IMR-90 (cell line): ENCODE data around the gene EIF2B4. TPM values are rescaled to one million over a fixed set of nuclear protein-coding genes. Genes with fewer than 3 reads are reported as not detected.

Experiments used
- ATAC-seq: fragments of 200-7000 bp; cut with Tn5 transposase; 2 replicates; pipeline ENCODE4 v1.9.1; 2020; ENCODE audit warnings: low read depth, mild to moderate bottlenecking, moderate library complexity
- BruUV-seq: library from RNA; stranded (reverse); fragments of 400-500 nt; replicated peaks from 2 replicates; lab custom pipeline; 2021; lab: Mats Ljungman, UMichigan
- CTCF ChIA-PET: fragments of 300-600 bp; formaldehyde crosslinking; extraction: SDS; loops from one replicate; lab custom pipeline; 2021; ENCODE audit warnings: antibody characterized with exemption; lab: Yijun Ruan, JAX
- POLR2A ChIA-PET: fragments of 300-600 bp; sonication (Branson Sonifier 250); formaldehyde crosslinking; loops from one replicate; lab custom pipeline; 2022; ENCODE audit warnings: antibody characterized with exemption; ENCODE audit not compliant: unreplicated experiment; lab: Charles Lee
- DNase-seq: peaks from one replicate; pipeline ENCODE4 v3.0.0; 2013
- H2AFZ ChIP-seq: replicated peaks from 2 replicates; pipeline ENCODE3; 2013; ENCODE audit warnings: low read length, mild to moderate bottlenecking; ENCODE audit not compliant: poor library complexity
- H2AK5ac ChIP-seq: 2 replicates; pipeline ENCODE4 v1.6.1; 2013; ENCODE audit warnings: low read depth, low read length, inconsistent platforms
- H2AK9ac ChIP-seq: replicated peaks from 2 replicates; pipeline ENCODE3; 2013; ENCODE audit warnings: mild to moderate bottlenecking, low read depth, low read length, moderate library complexity; ENCODE audit not compliant: poor library complexity
- H2BK120ac ChIP-seq: 2 replicates; pipeline ENCODE4 v1.6.1; 2013; ENCODE audit warnings: low read depth, low read length, inconsistent platforms
- H2BK15ac ChIP-seq: 3 replicates; pipeline ENCODE4 v1.6.1; 2013; ENCODE audit warnings: low read depth, low read length, inconsistent platforms
- H2BK20ac ChIP-seq: 2 replicates; pipeline ENCODE4 v1.6.1; 2013; ENCODE audit warnings: low read depth, mild to moderate bottlenecking, inconsistent platforms, low read length, moderate library complexity
- H2BK5ac ChIP-seq: 2 replicates; pipeline ENCODE4 v1.6.1; 2013; ENCODE audit warnings: mild to moderate bottlenecking, low read depth, low read length, inconsistent platforms; ENCODE audit not compliant: poor library complexity, severe bottlenecking
- H3K14ac ChIP-seq: replicated peaks from 2 replicates; pipeline ENCODE4 v1.6.1; 2013; ENCODE audit warnings: low read depth, low read length, inconsistent platforms
- H3K18ac ChIP-seq: 2 replicates; pipeline ENCODE4 v1.6.1; 2013; ENCODE audit warnings: low read depth, low read length, control low read depth
- H3K23ac ChIP-seq: 2 replicates; pipeline ENCODE4 v1.6.1; 2013; ENCODE audit warnings: low read depth, low read length, inconsistent platforms
- H3K27ac ChIP-seq: 2 replicates; pipeline ENCODE4 v1.5.1; 2013; ENCODE audit warnings: mild to moderate bottlenecking, control low read depth, low read length; ENCODE audit not compliant: insufficient read depth
- H3K27me3 ChIP-seq: 2 replicates; pipeline ENCODE4 v1.6.1; 2013; ENCODE audit warnings: low read length; ENCODE audit not compliant: control insufficient read depth, insufficient read depth
- H3K36me3 ChIP-seq: 2 replicates; pipeline ENCODE4 v1.6.1; 2013; ENCODE audit warnings: low read length, mixed read lengths; ENCODE audit not compliant: control insufficient read depth, insufficient read depth
- H3K4ac ChIP-seq: 2 replicates; pipeline ENCODE4 v1.6.1; 2013; ENCODE audit warnings: low read depth, low read length, inconsistent platforms
- H3K4me1 ChIP-seq: 2 replicates; pipeline ENCODE4 v1.6.1; 2013; ENCODE audit warnings: low read length, mixed read lengths; ENCODE audit not compliant: control insufficient read depth, insufficient read depth
- H3K4me2 ChIP-seq: 2 replicates; pipeline ENCODE4 v1.6.1; 2013; ENCODE audit warnings: low read depth, mild to moderate bottlenecking, control low read depth, low read length, moderate library complexity
- H3K4me3 ChIP-seq: 2 replicates; pipeline ENCODE4 v1.5.1; 2013; ENCODE audit warnings: low read depth, mild to moderate bottlenecking, control low read depth, low read length, moderate library complexity; ENCODE audit not compliant: insufficient read depth
- H3K56ac ChIP-seq: 2 replicates; pipeline ENCODE4 v1.6.1; 2013; ENCODE audit warnings: low read length, inconsistent platforms; ENCODE audit not compliant: insufficient read depth; ENCODE audit errors: extremely low read depth
- H3K79me1 ChIP-seq, 2 experiments: 2 replicates each; pipeline ENCODE4 v1.6.1; 2013; ENCODE audit warnings: low read length in 2 of 2, inconsistent platforms in 1 of 2, low read depth in 1 of 2
- H3K9ac ChIP-seq: 2 replicates; pipeline ENCODE4 v1.6.1; 2013; ENCODE audit warnings: low read depth, low read length, control low read depth
- H3K9me1 ChIP-seq: 2 replicates; pipeline ENCODE4 v1.6.1; 2013; ENCODE audit warnings: low read length, inconsistent platforms; ENCODE audit not compliant: insufficient read depth
- H3K9me3 ChIP-seq: 2 replicates; pipeline ENCODE4 v1.6.1; 2013; ENCODE audit warnings: low read length; ENCODE audit not compliant: control insufficient read depth, insufficient read depth
- H4K20me1 ChIP-seq: 2 replicates; pipeline ENCODE4 v1.6.1; 2013; ENCODE audit warnings: low read length, inconsistent platforms; ENCODE audit not compliant: insufficient read depth
- H4K5ac ChIP-seq: 2 replicates; pipeline ENCODE4 v1.6.1; 2013; ENCODE audit warnings: mild to moderate bottlenecking, low read depth, low read length, control low read depth
- H4K8ac ChIP-seq, 2 experiments: 2 replicates each; pipeline ENCODE4 v1.6.1; 2013; ENCODE audit warnings: low read depth in 2 of 2, low read length in 2 of 2, control low read depth in 1 of 2, inconsistent platforms in 1 of 2
- H4K91ac ChIP-seq: 2 replicates; pipeline ENCODE4 v1.6.1; 2013; ENCODE audit warnings: low read depth, low read length, inconsistent platforms; ENCODE audit not compliant: insufficient read depth
- BHLHE40 ChIP-seq: fragments of 150-350 bp; IDR thresholded peaks from 2 replicates; pipeline ENCODE4 v1.6.1; 2016; ENCODE audit warnings: mild to moderate bottlenecking, low read depth, low read length
- FOS ChIP-seq: fragments of 150-350 bp; IDR thresholded peaks from 2 replicates; pipeline ENCODE4 v1.6.1; 2016; ENCODE audit warnings: low read depth, low read length
- MXI1 ChIP-seq: IDR thresholded peaks from 2 replicates; pipeline ENCODE4 v1.6.1; 2012; ENCODE audit warnings: low read depth, mild to moderate bottlenecking, low read length, moderate library complexity, borderline replicate concordance
- RAD21 ChIP-seq: IDR thresholded peaks from 2 replicates; pipeline ENCODE4 v1.6.1; 2012; ENCODE audit warnings: low read length, improper control_type of control experiment
- WGBS, 2 experiments: methylation state at CpG; one replicate each; pipeline versions ENCODE4 v1.1.5 to v1.1.7; 2013; ENCODE audit warnings: missing lambda C conversion rate in 2 of 2; ENCODE audit not compliant: insufficient read length in 1 of 2; ENCODE audit errors: extremely low coverage in 2 of 2; 5-methylcytosine and 5-hydroxymethylcytosine counted together
- dilution Hi-C: fragments of 300-500 bp; cut with HindIII; formaldehyde crosslinking; loops from one replicate; pipeline ENCODE4 v1.14.3; 2018; ENCODE audit warnings: low sequenced_read_pairs; ENCODE audit not compliant: unreplicated experiment
- in situ Hi-C: fragments of 300-500 bp; cut with MboI; formaldehyde crosslinking; loops from 3 replicates; pipeline ENCODE4 v1.14.3; 2019; ENCODE audit warnings: low sequenced_read_pairs, inconsistent platforms, mixed read lengths
- intact Hi-C: fragments of 100-400 bp; cut with micrococcal nuclease; formaldehyde crosslinking; loops from 2 replicates; pipeline ENCODE4 v1.10.0; 2022
- polyA plus RNA-seq, 3 experiments: library from polyadenylated mRNA; depleted of rRNA; stranded (reverse); fragments of >200 nt; gene quantifications; 2 replicates each; pipeline ENCODE4 v1.2.3, GENCODE V29; 2012; ENCODE audit warnings: low replicate concordance in 1 of 3
- total RNA-seq: library from RNA; depleted of rRNA; stranded (reverse); fragments of >200 nt; gene quantifications from 2 replicates; pipeline ENCODE4 v1.2.3, GENCODE V29; 2012
- TF ChIP-seq, protein P1 (sequence below): fragments of 150-350 bp; IDR thresholded peaks from 2 replicates; pipeline ENCODE4 v1.6.1; 2016; ENCODE audit warnings: low read depth, mild to moderate bottlenecking, low read length, moderate library complexity, borderline replicate concordance

The EIF2B4 gene
- total and polyA plus RNA-seq, 2 of the 4 experiments (the other 2 are of a cell fraction): 40.3 to 47.9 TPM

DNA sequence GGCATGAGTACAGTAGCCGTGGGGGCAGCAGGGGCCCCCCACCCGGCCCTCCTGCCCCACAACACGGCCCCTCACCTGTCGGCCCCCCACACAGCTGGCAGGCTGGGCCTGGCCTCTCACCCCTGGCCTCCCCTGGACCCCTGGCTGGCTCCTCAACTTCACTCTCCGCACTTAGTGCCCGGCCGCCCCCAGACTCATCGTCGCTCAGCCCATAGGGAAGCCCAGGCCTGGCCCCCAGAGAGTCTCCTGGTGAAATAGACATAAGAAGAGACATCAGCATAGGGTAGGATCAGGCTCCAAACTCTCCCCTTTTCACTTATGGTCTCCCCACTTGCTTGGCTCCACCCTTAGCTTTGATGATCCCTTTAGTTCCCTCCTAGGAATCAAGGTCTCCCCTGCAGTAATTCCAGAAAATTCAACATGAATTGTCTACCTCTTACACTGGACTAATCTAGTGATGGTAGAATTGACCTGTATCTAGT lies 8.7 kb upstream of the EIF2B4 start:
- peaks cover 17 to 52% of the 10 kb centered on the region in 2 experiments; a peak in 3 of 4 replicates for H3K79me1 ChIP-seq
- no peaks in the 10 kb centered on the region for H3K27me3 ChIP-seq
- peaks cover 3% of the 10 kb centered on the region; the same call in 1 of the 2 replicates for H3K9me1 ChIP-seq
- no peak overlapping the region for H3K27ac ChIP-seq
- H2BK120ac ChIP-seq: no peak overlapping the region
- H3K9ac ChIP-seq: no peak overlapping the region; the same call in 1 of the 2 replicates
- 100% methylated on average over 1 of the region's 9 CpGs; no CpG with 5 or more reads in 1 of the 2 experiments for WGBS, 2 experiments
- no TSS peak for BruUV-seq
- ChIA-PET CTCF (no interaction called here), POLR2A (no interaction called here)
- no peak overlapping the region for H2AFZ ChIP-seq
- H3K14ac ChIP-seq: no peak overlapping the region
- no peak for ATAC-seq
- no peak overlapping the region for H2AK5ac ChIP-seq
- no peak overlapping the region for H2AK9ac ChIP-seq
- H3K18ac ChIP-seq: no peak overlapping the region
- no peak overlapping the region for H3K56ac ChIP-seq
- no peak overlapping the region for H3K4ac ChIP-seq
- intact Hi-C loops: no loop called here
- H2BK5ac ChIP-seq: no peak overlapping the region
- no peaks in the 10 kb centered on the region for H3K9me3 ChIP-seq
- H4K20me1 ChIP-seq: peaks cover 17% of the 10 kb centered on the region; the same call in 1 of the 2 replicates
- H3K4me3 ChIP-seq: no peak overlapping the region
- H2BK15ac ChIP-seq: no peak overlapping the region
- no peak overlapping the region for H4K8ac ChIP-seq
- peaks cover 64% of the 10 kb centered on the region for H3K36me3 ChIP-seq
- H3K23ac ChIP-seq: no peak overlapping the region
- H4K91ac ChIP-seq: no peak overlapping the region
- H2BK20ac ChIP-seq: no peak overlapping the region
- in situ Hi-C loops: no loop called here
- no peak overlapping the region for H4K5ac ChIP-seq
- H3K4me2 ChIP-seq: peak overlapping the region; percentile 19
- DNase-seq: no peak
- peaks cover 6% of the 10 kb centered on the region for H3K4me1 ChIP-seq
- TF ChIP-seq, protein P1, sequence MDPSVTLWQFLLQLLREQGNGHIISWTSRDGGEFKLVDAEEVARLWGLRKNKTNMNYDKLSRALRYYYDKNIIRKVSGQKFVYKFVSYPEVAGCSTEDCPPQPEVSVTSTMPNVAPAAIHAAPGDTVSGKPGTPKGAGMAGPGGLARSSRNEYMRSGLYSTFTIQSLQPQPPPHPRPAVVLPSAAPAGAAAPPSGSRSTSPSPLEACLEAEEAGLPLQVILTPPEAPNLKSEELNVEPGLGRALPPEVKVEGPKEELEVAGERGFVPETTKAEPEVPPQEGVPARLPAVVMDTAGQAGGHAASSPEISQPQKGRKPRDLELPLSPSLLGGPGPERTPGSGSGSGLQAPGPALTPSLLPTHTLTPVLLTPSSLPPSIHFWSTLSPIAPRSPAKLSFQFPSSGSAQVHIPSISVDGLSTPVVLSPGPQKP: no peak
- TF ChIP-seq FOS: no peak
- TF ChIP-seq MXI1: no peak
- TF ChIP-seq BHLHE40: no peak
- TF ChIP-seq RAD21: no peak
- dilution Hi-C loops: no loop called here
